Loucy (cell line): Measurements from ENCODE around the gene GATA5.

Experiments
- H2AFZ ChIP-seq: fragments of 200-600 bp; sonication (generic); 2 replicates; pipeline ENCODE4 v1.6.0; 2016; ENCODE audit warnings: antibody characterized with exemption, mild to moderate bottlenecking, low read length, moderate library complexity
- H3F3A ChIP-seq: fragments of 200-600 bp; 2 replicates; pipeline ENCODE4 v1.6.0; 2016; ENCODE audit warnings: antibody characterized with exemption, low read depth, mild to moderate bottlenecking
- H3K27me3 ChIP-seq: fragments of 200-600 bp; sonication (generic); 2 replicates; pipeline ENCODE4 v1.6.1; 2014; ENCODE audit warnings: low read length, mild to moderate bottlenecking; ENCODE audit not compliant: insufficient read depth, poor library complexity, severe bottlenecking
- H3K36me3 ChIP-seq: fragments of 200-600 bp; sonication (generic); 2 replicates; pipeline ENCODE4 v1.6.1; 2016; ENCODE audit warnings: low read length; ENCODE audit not compliant: insufficient read depth
- H3K4me1 ChIP-seq: fragments of 200-600 bp; sonication (generic); 2 replicates; pipeline ENCODE4 v1.5.1; 2014; ENCODE audit warnings: low read length, mild to moderate bottlenecking; ENCODE audit not compliant: insufficient read depth, poor library complexity, severe bottlenecking
- H3K4me2 ChIP-seq: fragments of 200-600 bp; sonication (generic); 2 replicates; pipeline ENCODE4 v1.6.0; 2014; ENCODE audit warnings: antibody characterized with exemption, low read length, low read depth, mild to moderate bottlenecking; ENCODE audit not compliant: poor library complexity, severe bottlenecking
- H3K4me3 ChIP-seq: fragments of 200-600 bp; sonication (generic); 2 replicates; pipeline ENCODE4 v1.5.1; 2014; ENCODE audit warnings: low read length, mild to moderate bottlenecking, mixed read lengths; ENCODE audit not compliant: poor library complexity, severe bottlenecking
- H3K79me2 ChIP-seq: fragments of 200-600 bp; sonication (generic); 2 replicates; pipeline ENCODE4 v1.6.1; 2014; ENCODE audit warnings: low read length; ENCODE audit not compliant: insufficient read depth
- H3K9ac ChIP-seq: fragments of 200-600 bp; sonication (generic); 2 replicates; pipeline ENCODE4 v1.6.0; 2014; ENCODE audit warnings: mild to moderate bottlenecking, low read depth, low read length, moderate library complexity; ENCODE audit not compliant: poor library complexity, severe bottlenecking
- H3K9me2 ChIP-seq: fragments of 200-600 bp; sonication (generic); replicated peaks from 2 replicates; pipeline ENCODE4 v1.6.1; 2016; ENCODE audit warnings: low read depth, low read length, mixed read lengths
- H3K9me3 ChIP-seq: fragments of 200-600 bp; sonication (generic); 2 replicates; pipeline ENCODE4 v1.6.1; 2014; ENCODE audit warnings: mild to moderate bottlenecking, antibody characterized with exemption, low read length, low read depth; ENCODE audit not compliant: insufficient read depth
- H4K20me1 ChIP-seq: fragments of 200-600 bp; sonication (generic); 2 replicates; pipeline ENCODE4 v1.6.0; 2014; ENCODE audit warnings: antibody characterized with exemption, low read length, mild to moderate bottlenecking; ENCODE audit not compliant: insufficient read depth, poor library complexity, severe bottlenecking
- EZH2phosphoT487 ChIP-seq: fragments of 200-600 bp; IDR thresholded peaks from 2 replicates; pipeline ENCODE4 v1.6.1; 2018; ENCODE audit warnings: antibody characterized with exemption, mild to moderate bottlenecking, moderate library complexity, borderline replicate concordance
- TF ChIP-seq, protein P1 (sequence below): fragments of 200-600 bp; sonication (generic); conservative IDR thresholded peaks from 2 replicates; pipeline ENCODE4 v1.5.1; 2014; ENCODE audit warnings: mild to moderate bottlenecking, antibody characterized with exemption, low read length

GATA5 gene

GRCh38 chr20:62415354-62416111 is 60.3 kb downstream of the GATA5 start:
- Histone ChIP-seq H3K27me3 (no peaks in the 10 kb centered on the region), H3K4me2 (no peak overlapping the region), H2AFZ (no peak overlapping the region), H3F3A (no peaks in the 10 kb centered on the region), H3K36me3 (no peaks in the 10 kb centered on the region), H3K9ac (no peak overlapping the region), H4K20me1 (no peaks in the 10 kb centered on the region), H3K9me2 (no peaks in the 10 kb centered on the region), H3K4me3 (no peak overlapping the region), H3K4me1 (peaks cover 1% of the 10 kb centered on the region), H3K79me2 (no peaks in the 10 kb centered on the region), H3K9me3 (no peaks in the 10 kb centered on the region)
- TF ChIP-seq, protein P1, sequence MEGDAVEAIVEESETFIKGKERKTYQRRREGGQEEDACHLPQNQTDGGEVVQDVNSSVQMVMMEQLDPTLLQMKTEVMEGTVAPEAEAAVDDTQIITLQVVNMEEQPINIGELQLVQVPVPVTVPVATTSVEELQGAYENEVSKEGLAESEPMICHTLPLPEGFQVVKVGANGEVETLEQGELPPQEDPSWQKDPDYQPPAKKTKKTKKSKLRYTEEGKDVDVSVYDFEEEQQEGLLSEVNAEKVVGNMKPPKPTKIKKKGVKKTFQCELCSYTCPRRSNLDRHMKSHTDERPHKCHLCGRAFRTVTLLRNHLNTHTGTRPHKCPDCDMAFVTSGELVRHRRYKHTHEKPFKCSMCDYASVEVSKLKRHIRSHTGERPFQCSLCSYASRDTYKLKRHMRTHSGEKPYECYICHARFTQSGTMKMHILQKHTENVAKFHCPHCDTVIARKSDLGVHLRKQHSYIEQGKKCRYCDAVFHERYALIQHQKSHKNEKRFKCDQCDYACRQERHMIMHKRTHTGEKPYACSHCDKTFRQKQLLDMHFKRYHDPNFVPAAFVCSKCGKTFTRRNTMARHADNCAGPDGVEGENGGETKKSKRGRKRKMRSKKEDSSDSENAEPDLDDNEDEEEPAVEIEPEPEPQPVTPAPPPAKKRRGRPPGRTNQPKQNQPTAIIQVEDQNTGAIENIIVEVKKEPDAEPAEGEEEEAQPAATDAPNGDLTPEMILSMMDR: no peak
- TF ChIP-seq EZH2phosphoT487: no peak

- TF ChIP-seq EZH2phosphoT487: no peak
- TF ChIP-seq, protein P1: peak; percentile 47
- no peaks in the 10 kb centered on the region for H3K9me3 ChIP-seq
- no peaks in the 10 kb centered on the region for H3F3A ChIP-seq
- H3K27me3 ChIP-seq: no peaks in the 10 kb centered on the region
- H3K79me2 ChIP-seq: no peaks in the 10 kb centered on the region
- H3K4me3 ChIP-seq: no peak overlapping the region
- no peaks in the 10 kb centered on the region for H4K20me1 ChIP-seq
- H3K4me2 ChIP-seq: no peak overlapping the region
- no peaks in the 10 kb centered on the region for H3K9me2 ChIP-seq
- H3K4me1 ChIP-seq: peaks cover 11% of the 10 kb centered on the region
- H3K9ac ChIP-seq: no peak overlapping the region
- H2AFZ ChIP-seq: no peak overlapping the region
- H3K36me3 ChIP-seq: no peaks in the 10 kb centered on the region
These were observed 61.8 kb downstream of the GATA5 start for GRCh38 chr20:62413896-62414481.
